PC-9 (cell line): ENCODE results near the gene PNKP. TPM values are rescaled to one million over a fixed set of nuclear protein-coding genes. Genes with fewer than 3 reads are reported as not detected.

Experiments
- BruUV-seq: library from RNA; stranded (reverse); fragments of 400-500 nt; replicated peaks from 2 replicates; lab custom pipeline; 2021; lab: Mats Ljungman, UMichigan
- CTCF ChIA-PET: fragments of 300-600 bp; sonication (Branson Sonifier 250); formaldehyde crosslinking; loops from one replicate; lab custom pipeline; 2022; ENCODE audit warnings: antibody characterized with exemption; lab: Charles Lee
- POLR2A ChIA-PET: fragments of 300-600 bp; sonication (Branson Sonifier 250); formaldehyde crosslinking; loops from one replicate; lab custom pipeline; 2022; ENCODE audit warnings: antibody characterized with exemption; ENCODE audit not compliant: unreplicated experiment; lab: Charles Lee
- DNase-seq, 2 experiments: peaks; one replicate each; pipeline versions ENCODE4 v3.0.0 to v3.0.0-alpha.2; 2015 to 2022; ENCODE audit warnings: mixed read lengths in 1 of 2
- H2AFZ ChIP-seq: fragments of 200-600 bp; sonication (generic); 2 replicates; pipeline ENCODE4 v1.8.1; 2017; ENCODE audit warnings: antibody characterized with exemption
- H3F3A ChIP-seq: fragments of 200-600 bp; sonication (generic); 2 replicates; pipeline ENCODE4 v1.8.1; 2017; ENCODE audit warnings: antibody characterized with exemption, mild to moderate bottlenecking, low read depth; ENCODE audit not compliant: insufficient read depth
- H3K27ac ChIP-seq: fragments of 200-600 bp; sonication (generic); 2 replicates; pipeline ENCODE4 v1.6.1; 2016; ENCODE audit warnings: mixed run types
- H3K27me3 ChIP-seq: fragments of 200-600 bp; sonication (generic); 2 replicates; pipeline ENCODE4 v1.6.1; 2016; ENCODE audit warnings: low read depth, mixed run types; ENCODE audit not compliant: insufficient read depth
- H3K36me3 ChIP-seq: fragments of 200-600 bp; sonication (generic); 2 replicates; pipeline ENCODE4 v1.6.1; 2016; ENCODE audit warnings: low read depth, mixed run types
- H3K4me1 ChIP-seq: fragments of 200-600 bp; sonication (generic); replicated peaks from 2 replicates; pipeline ENCODE4 v1.6.1; 2016; ENCODE audit warnings: mixed run types; ENCODE audit not compliant: insufficient read depth
- H3K4me2 ChIP-seq: fragments of 200-600 bp; sonication (generic); 2 replicates; pipeline ENCODE4 v1.6.1; 2017; ENCODE audit warnings: mixed run types
- H3K4me3 ChIP-seq: fragments of 200-600 bp; sonication (generic); 2 replicates; pipeline ENCODE4 v1.6.1; 2016; ENCODE audit warnings: mixed run types
- H3K79me2 ChIP-seq: fragments of 200-600 bp; sonication (generic); 2 replicates; pipeline ENCODE4 v1.6.1; 2017; ENCODE audit warnings: low read depth, mixed run types
- H3K9me2 ChIP-seq: fragments of 200-600 bp; sonication (generic); 2 replicates; pipeline ENCODE4 v1.8.1; 2017; ENCODE audit warnings: mild to moderate bottlenecking; ENCODE audit not compliant: insufficient read depth
- H3K9me3 ChIP-seq: fragments of 200-600 bp; sonication (generic); 2 replicates; pipeline ENCODE4 v1.8.1; 2016; ENCODE audit warnings: low read depth; ENCODE audit not compliant: insufficient read depth
- H4K20me1 ChIP-seq: fragments of 200-600 bp; sonication (generic); 2 replicates; pipeline ENCODE4 v1.8.1; 2017; ENCODE audit not compliant: insufficient read depth
- EZH2 ChIP-seq: fragments of 200-600 bp; sonication (generic); IDR thresholded peaks from 2 replicates; pipeline ENCODE4 v1.8.0; 2017; ENCODE audit warnings: antibody characterized with exemption, low read depth
- intact Hi-C: fragments of 100-400 bp; cut with micrococcal nuclease; formaldehyde crosslinking; loops from one replicate; pipeline ENCODE4 v1.10.0; 2022; ENCODE audit not compliant: unreplicated experiment
- total RNA-seq: library from RNA; stranded (reverse); gene quantifications from 2 replicates; pipeline ENCODE4 v1.2.3, GENCODE V29; 2021
- TF ChIP-seq, protein P1 (sequence below): fragments of 200-600 bp; sonication (generic); conservative IDR thresholded peaks from 2 replicates; pipeline ENCODE4 v1.6.1; 2017; ENCODE audit warnings: mixed run types, antibody characterized with exemption, mild to moderate bottlenecking, moderate library complexity

The PNKP gene
- total RNA-seq, 1 experiment from 2014 or later: 82.7 TPM

DNA sequence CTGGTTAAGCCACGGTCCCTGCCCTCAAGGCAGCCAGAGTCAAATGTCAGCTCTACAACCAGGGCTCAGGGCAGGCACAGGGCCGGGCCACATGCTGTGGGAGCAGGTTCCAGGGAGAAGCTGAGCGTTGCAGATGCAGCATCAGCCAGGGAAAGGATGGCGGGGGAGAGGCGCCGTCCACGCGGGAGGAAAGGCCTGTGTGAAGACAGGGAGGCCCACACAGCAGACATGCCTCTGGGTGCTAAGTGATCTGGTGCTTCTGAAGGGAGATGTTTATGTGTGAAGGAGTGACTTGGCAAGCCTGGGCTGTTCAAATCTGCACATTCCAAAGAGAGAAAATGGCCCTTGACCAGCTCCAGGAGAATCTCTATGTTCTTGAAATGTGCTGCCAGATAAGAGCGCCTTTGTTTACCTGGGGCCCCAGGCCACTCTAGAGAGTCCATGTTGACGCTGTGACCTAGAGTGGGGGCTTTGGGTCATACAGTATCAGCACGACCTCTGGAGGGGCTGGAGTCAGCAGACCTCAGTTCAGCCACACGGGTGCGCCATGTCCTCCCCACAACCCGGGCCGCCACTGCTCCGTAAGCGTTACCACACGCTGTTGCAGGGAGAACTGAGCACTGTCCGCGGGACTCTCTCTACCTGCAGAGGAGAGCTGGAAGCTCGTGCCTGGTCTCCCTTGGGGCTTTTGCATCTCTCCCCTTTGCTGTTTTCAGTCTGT, 45.7 kb upstream of the PNKP start:
- Histone ChIP-seq H3K4me3 (no peak overlapping the region), H3K79me2 (peaks cover 24% of the 10 kb centered on the region), H3K36me3 (peaks cover 49% of the 10 kb centered on the region), H3K9me2 (no peaks in the 10 kb centered on the region), H3F3A (peaks cover 20% of the 10 kb centered on the region; the same call in 1 of the 2 replicates), H2AFZ (no peak overlapping the region), H3K27me3 (no peaks in the 10 kb centered on the region), H3K4me1 (no peaks in the 10 kb centered on the region), H3K4me2 (no peak overlapping the region), H3K9me3 (no peaks in the 10 kb centered on the region), H3K27ac (no peak overlapping the region), H4K20me1 (peaks cover 51% of the 10 kb centered on the region)
- POLR2A ChIA-PET: no interaction called here
- BruUV-seq: no TSS peak
- no peak for TF ChIP-seq EZH2
- TF ChIP-seq, protein P1, sequence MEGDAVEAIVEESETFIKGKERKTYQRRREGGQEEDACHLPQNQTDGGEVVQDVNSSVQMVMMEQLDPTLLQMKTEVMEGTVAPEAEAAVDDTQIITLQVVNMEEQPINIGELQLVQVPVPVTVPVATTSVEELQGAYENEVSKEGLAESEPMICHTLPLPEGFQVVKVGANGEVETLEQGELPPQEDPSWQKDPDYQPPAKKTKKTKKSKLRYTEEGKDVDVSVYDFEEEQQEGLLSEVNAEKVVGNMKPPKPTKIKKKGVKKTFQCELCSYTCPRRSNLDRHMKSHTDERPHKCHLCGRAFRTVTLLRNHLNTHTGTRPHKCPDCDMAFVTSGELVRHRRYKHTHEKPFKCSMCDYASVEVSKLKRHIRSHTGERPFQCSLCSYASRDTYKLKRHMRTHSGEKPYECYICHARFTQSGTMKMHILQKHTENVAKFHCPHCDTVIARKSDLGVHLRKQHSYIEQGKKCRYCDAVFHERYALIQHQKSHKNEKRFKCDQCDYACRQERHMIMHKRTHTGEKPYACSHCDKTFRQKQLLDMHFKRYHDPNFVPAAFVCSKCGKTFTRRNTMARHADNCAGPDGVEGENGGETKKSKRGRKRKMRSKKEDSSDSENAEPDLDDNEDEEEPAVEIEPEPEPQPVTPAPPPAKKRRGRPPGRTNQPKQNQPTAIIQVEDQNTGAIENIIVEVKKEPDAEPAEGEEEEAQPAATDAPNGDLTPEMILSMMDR: no peak
- intact Hi-C loops: no loop called here
- DNase-seq: no peak
- CTCF ChIA-PET: no interaction called here

GRCh38 chr19:49911381-49912145, 44.2 kb upstream of the PNKP start:
- POLR2A ChIA-PET: no interaction called here
- Histone ChIP-seq H3K27ac (no peak overlapping the region), H3F3A (peaks cover 20% of the 10 kb centered on the region; the same call in 1 of the 2 replicates), H4K20me1 (peaks cover 45% of the 10 kb centered on the region), H3K27me3 (no peaks in the 10 kb centered on the region), H3K4me3 (no peak overlapping the region), H3K9me2 (no peaks in the 10 kb centered on the region), H3K4me1 (no peaks in the 10 kb centered on the region), H3K79me2 (peaks cover 12% of the 10 kb centered on the region; the same call in 1 of the 2 replicates), H3K36me3 (peaks cover 44% of the 10 kb centered on the region), H2AFZ (no peak overlapping the region), H3K4me2 (no peak overlapping the region), H3K9me3 (no peaks in the 10 kb centered on the region)
- CTCF ChIA-PET: no interaction called here
- intact Hi-C loops: no loop called here
- no TSS peak for BruUV-seq
- no peak for TF ChIP-seq EZH2
- TF ChIP-seq, protein P1: no peak
- DNase-seq: no peak

DNA sequence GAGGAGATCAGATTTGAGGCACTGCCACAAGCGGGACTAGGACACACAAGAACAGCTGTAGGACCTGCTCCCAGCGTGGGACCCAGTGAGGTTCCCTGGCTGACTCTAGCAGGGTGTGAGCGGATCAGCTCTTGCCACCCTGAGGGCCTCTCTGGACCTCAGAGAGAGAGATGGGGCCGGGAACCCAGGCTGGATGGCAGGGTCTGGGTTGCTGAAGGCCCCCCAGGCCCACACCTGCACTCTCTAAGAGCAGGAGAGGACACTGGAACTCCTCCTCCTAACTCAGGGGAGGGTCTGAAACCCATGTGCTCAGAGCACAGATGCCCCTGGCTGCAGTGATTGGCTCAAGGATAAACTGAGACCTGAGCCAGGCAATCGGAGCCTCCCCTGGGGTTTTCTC, 42.8 kb upstream of the PNKP start:
- no peak for TF ChIP-seq EZH2
- TF ChIP-seq, protein P1: no peak
- Histone ChIP-seq H2AFZ (no peak overlapping the region), H3K79me2 (peaks cover 10% of the 10 kb centered on the region; the same call in 1 of the 2 replicates), H3K4me3 (no peak overlapping the region), H3K4me1 (no peaks in the 10 kb centered on the region), H3K9me2 (no peaks in the 10 kb centered on the region), H3F3A (peaks cover 24% of the 10 kb centered on the region; the same call in 1 of the 2 replicates), H3K27me3 (no peaks in the 10 kb centered on the region), H3K4me2 (no peak overlapping the region), H3K36me3 (peaks cover 35% of the 10 kb centered on the region), H3K27ac (no peak overlapping the region), H4K20me1 (peaks cover 39% of the 10 kb centered on the region), H3K9me3 (no peaks in the 10 kb centered on the region)
- intact Hi-C loops: no loop called here
- POLR2A ChIA-PET: no interaction called here
- no TSS peak for BruUV-seq
- CTCF ChIA-PET: no interaction called here
- no peak for DNase-seq
